HPDE6-E6E7 (cell line): ENCODE measurements around the gene BATF3.
"Not testable (repeated sequence)": the region's sequence is repeated elsewhere in the genome, so short reads cannot be mapped to it uniquely, and the experiment has no call there.

Experiments used
- DNase-seq: peaks from one replicate; pipeline ENCODE4 v3.0.0; 2011; ENCODE audit warnings: missing footprints; ENCODE audit errors: extremely low spot score

BATF3 gene

GRCh38 chr1:212699625-212700222 lies at the start of gene BATF3:
BATF3 (minus strand) TSS chr1:212699840; CDS start chr1:212699762, 78 bp downstream.
- no peak for DNase-seq

GRCh38 chr1:212746546-212746945 lies 46.9 kb upstream of the BATF3 start:
- no peak for DNase-seq

- DNase-seq = no peak
Measured at GRCh38 chr1:212745303-212745702, 45.7 kb upstream of the BATF3 start.

GRCh38 chr1:212743901-212744475 lies 44.3 kb upstream of the BATF3 start:
- DNase-seq = no peak

GRCh38 chr1:212738330-212738729 lies 38.7 kb upstream of the BATF3 start:
- DNase-seq = no peak

GRCh38 chr1:212737559-212737958 lies 37.9 kb upstream of the BATF3 start:
- no peak for DNase-seq

GRCh38 chr1:212733109-212733508 lies 33.5 kb upstream of the BATF3 start:
- no peak for DNase-seq

- no peak for DNase-seq
Measured at GRCh38 chr1:212731630-212732029, 32.0 kb upstream of the BATF3 start.

- DNase-seq = no peak
Measured at GRCh38 chr1:212728606-212729005, 29.0 kb upstream of the BATF3 start.

- DNase-seq = no peak
Measured at GRCh38 chr1:212727386-212728181, 27.9 kb upstream of the BATF3 start.

GRCh38 chr1:212724679-212725078 lies 25.0 kb upstream of the BATF3 start:
- DNase-seq = not testable (repeated sequence)

- DNase-seq = no peak
Measured at GRCh38 chr1:212722270-212722957, 22.8 kb upstream of the BATF3 start.

- peak; percentile 27 for DNase-seq
Measured at GRCh38 chr1:212721388-212722247, 22.0 kb upstream of the BATF3 start.

- no peak for DNase-seq
Measured at GRCh38 chr1:212719633-212720032, 20.0 kb upstream of the BATF3 start.

GRCh38 chr1:212718499-212718898 lies 18.9 kb upstream of the BATF3 start:
- DNase-seq = no peak

- DNase-seq = no peak
Measured at GRCh38 chr1:212716161-212716560, 16.5 kb upstream of the BATF3 start.

GRCh38 chr1:212713465-212714136 lies 14.0 kb upstream of the BATF3 start:
- no peak for DNase-seq

- no peak for DNase-seq
Measured at GRCh38 chr1:212712451-212713303, 13.0 kb upstream of the BATF3 start.

GRCh38 chr1:212711974-212712373 lies 12.3 kb upstream of the BATF3 start:
- DNase-seq = not testable (repeated sequence)

- DNase-seq = no peak
Measured at GRCh38 chr1:212710566-212710965, 10.9 kb upstream of the BATF3 start.
